HEK293T (cell line): Measurements from ENCODE around the gene FAM193A.

ENCODE experiments used
- ELF4 ChIP-seq: fragments of 450-650 bp; IDR thresholded peaks from 2 replicates; pipeline ENCODE4 v1.6.1; 2017; ENCODE audit warnings: antibody characterized with exemption
- FOXK2 ChIP-seq: fragments of 450-650 bp; IDR thresholded peaks from 2 replicates; pipeline ENCODE4 v1.6.1; 2016; ENCODE audit warnings: mild to moderate bottlenecking
- PKNOX1 ChIP-seq: fragments of 450-650 bp; IDR thresholded peaks from 2 replicates; pipeline ENCODE4 v1.6.1; 2016
- SP1 ChIP-seq: fragments of 450-650 bp; IDR thresholded peaks from 2 replicates; pipeline ENCODE4 v1.6.1; 2017

GRCh38 chr4:2583517-2583916, 47.1 kb downstream of the FAM193A start:
- TF ChIP-seq PKNOX1: no peak
- TF ChIP-seq SP1: no peak
- TF ChIP-seq ELF4: no peak
- TF ChIP-seq FOXK2: no peak
